DOHH2 (cell line): ENCODE data around the gene NFIA.

Source experiments
- H3F3A ChIP-seq: fragments of 200-600 bp; sonication (generic), shearing (Covaris generic); 2 replicates; pipeline ENCODE4 v1.6.0; 2016; ENCODE audit warnings: antibody characterized with exemption, mild to moderate bottlenecking; ENCODE audit not compliant: control insufficient read depth, insufficient read depth
- H3K27ac ChIP-seq: fragments of 200-600 bp; sonication (generic); 2 replicates; pipeline ENCODE4 v1.5.1; 2014; ENCODE audit warnings: low read depth, mild to moderate bottlenecking, low read length, moderate library complexity
- H3K27me3 ChIP-seq: fragments of 200-600 bp; sonication (generic); 2 replicates; pipeline ENCODE4 v1.6.1; 2014; ENCODE audit warnings: mild to moderate bottlenecking, low read length, mixed read lengths; ENCODE audit not compliant: control insufficient read depth
- H3K36me3 ChIP-seq: fragments of 200-600 bp; sonication (generic); 2 replicates; pipeline ENCODE4 v1.6.1; 2014; ENCODE audit warnings: mild to moderate bottlenecking, low read length, moderate library complexity, mixed read lengths; ENCODE audit not compliant: control insufficient read depth
- H3K4me1 ChIP-seq: fragments of 200-600 bp; sonication (generic); 2 replicates; pipeline ENCODE4 v1.6.1; 2014; ENCODE audit warnings: mild to moderate bottlenecking, low read length, mixed read lengths; ENCODE audit not compliant: control insufficient read depth
- H3K4me2 ChIP-seq: fragments of 200-600 bp; sonication (generic); 2 replicates; pipeline ENCODE4 v1.6.0; 2014; ENCODE audit warnings: mild to moderate bottlenecking, low read length, moderate library complexity
- H3K4me3 ChIP-seq: fragments of 200-600 bp; sonication (generic); 2 replicates; pipeline ENCODE4 v1.5.1; 2014; ENCODE audit warnings: mild to moderate bottlenecking, low read length, mixed read lengths
- H3K79me2 ChIP-seq: fragments of 200-600 bp; sonication (generic); 2 replicates; pipeline ENCODE4 v1.6.1; 2014; ENCODE audit warnings: mild to moderate bottlenecking, low read length, mixed read lengths; ENCODE audit not compliant: control insufficient read depth
- H3K9me2 ChIP-seq: fragments of 200-600 bp; sonication (generic); replicated peaks from 2 replicates; pipeline ENCODE4 v1.6.1; 2014; ENCODE audit warnings: mild to moderate bottlenecking, low read length, mixed read lengths; ENCODE audit not compliant: control insufficient read depth
- H3K9me3 ChIP-seq: fragments of 200-600 bp; sonication (generic); 2 replicates; pipeline ENCODE4 v1.6.1; 2014; ENCODE audit warnings: antibody characterized with exemption, low read length, mixed read lengths; ENCODE audit not compliant: control insufficient read depth, insufficient read depth
- H4K20me1 ChIP-seq: fragments of 200-600 bp; sonication (generic); 2 replicates; pipeline ENCODE4 v1.6.0; 2014; ENCODE audit warnings: low read depth, mild to moderate bottlenecking, antibody characterized with exemption, low read length, moderate library complexity; ENCODE audit not compliant: control insufficient read depth, insufficient read depth
- CTCF ChIP-seq: fragments of 200-600 bp; sonication (generic); IDR thresholded peaks from one replicate; pipeline ENCODE4 v1.5.1; 2014; ENCODE audit warnings: antibody characterized with exemption, mild to moderate bottlenecking, low read depth, low read length; ENCODE audit not compliant: poor library complexity, severe bottlenecking
- EZH2phosphoT487 ChIP-seq: fragments of 200-600 bp; sonication (generic); IDR thresholded peaks from 2 replicates; pipeline ENCODE4 v1.6.1; 2017; ENCODE audit warnings: borderline replicate concordance, mild to moderate bottlenecking, antibody characterized with exemption, low read length, moderate library complexity, mixed read lengths

NFIA gene

GRCh38 chr1:61089338-61089737 lies 7.0 kb downstream of the NFIA start:
- Histone ChIP-seq H3K27ac (no peak overlapping the region), H3K4me2 (no peak overlapping the region), H3K4me3 (no peak overlapping the region), H3K4me1 (peaks cover 33% of the 10 kb centered on the region), H3K9me2 (no peaks in the 10 kb centered on the region), H3F3A (no peaks in the 10 kb centered on the region), H3K9me3 (no peaks in the 10 kb centered on the region), H3K36me3 (peaks cover 38% of the 10 kb centered on the region), H3K27me3 (no peaks in the 10 kb centered on the region), H4K20me1 (peaks cover 4% of the 10 kb centered on the region; the same call in 1 of the 2 replicates), H3K79me2 (peaks cover 85% of the 10 kb centered on the region)
- TF ChIP-seq CTCF (no peak), EZH2phosphoT487 (no peak)

GRCh38 chr1:61089741-61090140 lies 7.4 kb downstream of the NFIA start:
- Histone ChIP-seq H3K27ac (no peak overlapping the region), H3K4me2 (no peak overlapping the region), H4K20me1 (peaks cover 4% of the 10 kb centered on the region; the same call in 1 of the 2 replicates), H3K9me3 (no peaks in the 10 kb centered on the region), H3F3A (no peaks in the 10 kb centered on the region), H3K27me3 (no peaks in the 10 kb centered on the region), H3K4me3 (no peak overlapping the region), H3K79me2 (peaks cover 85% of the 10 kb centered on the region), H3K36me3 (peaks cover 38% of the 10 kb centered on the region), H3K9me2 (no peaks in the 10 kb centered on the region), H3K4me1 (peaks cover 29% of the 10 kb centered on the region)
- TF ChIP-seq EZH2phosphoT487 (no peak), CTCF (no peak)

- Histone ChIP-seq H3K4me1 (peaks cover 26% of the 10 kb centered on the region), H3K27ac (no peak overlapping the region), H3K9me3 (no peaks in the 10 kb centered on the region), H3F3A (no peaks in the 10 kb centered on the region), H3K9me2 (no peaks in the 10 kb centered on the region), H3K27me3 (no peaks in the 10 kb centered on the region), H3K4me3 (no peak overlapping the region), H3K4me2 (no peak overlapping the region), H3K36me3 (peaks cover 38% of the 10 kb centered on the region), H3K79me2 (peaks cover 85% of the 10 kb centered on the region), H4K20me1 (peaks cover 4% of the 10 kb centered on the region; the same call in 1 of the 2 replicates)
- TF ChIP-seq EZH2phosphoT487 (no peak), CTCF (no peak)
These were observed 8.3 kb downstream of the NFIA start for GRCh38 chr1:61090546-61091202.
